ENCODE data around the gene MPV17L2.
"Not testable (repeated sequence)": the region's sequence is repeated elsewhere in the genome, so short reads cannot be mapped to it uniquely, and the experiment has no call there.

The MPV17L2 gene

GRCh38 chr19:18192673-18193387 is at the start of gene MPV17L2:
MPV17L2 (plus strand) TSS chr19:18193218; CDS start chr19:18193282, 64 bp downstream.
- DNase-seq (ENCODE audit: low spot score), result peak; percentile 100

GRCh38 chr19:18143902-18144301 is 49.1 kb upstream of the MPV17L2 start:
- DNase-seq (ENCODE audit: low spot score), result no peak

GRCh38 chr19:18144361-18144760 is 48.7 kb upstream of the MPV17L2 start:
- no peak for DNase-seq (ENCODE audit: low spot score)

- no peak for DNase-seq (ENCODE audit: low spot score)
Measured at GRCh38 chr19:18144906-18145305, 48.1 kb upstream of the MPV17L2 start.

GRCh38 chr19:18145391-18145999 is 47.5 kb upstream of the MPV17L2 start:
- DNase-seq (ENCODE audit: low spot score), result no peak

- no peak for DNase-seq (ENCODE audit: low spot score)
Measured at GRCh38 chr19:18147396-18147795, 45.6 kb upstream of the MPV17L2 start.

- DNase-seq (ENCODE audit: low spot score), result no peak
Measured at GRCh38 chr19:18149596-18149975, 43.4 kb upstream of the MPV17L2 start.

- DNase-seq (ENCODE audit: low spot score), result no peak
Measured at GRCh38 chr19:18150776-18151624, 42.0 kb upstream of the MPV17L2 start.

GRCh38 chr19:18152442-18152816 is 40.6 kb upstream of the MPV17L2 start:
- DNase-seq (ENCODE audit: low spot score), result peak; percentile 95

GRCh38 chr19:18152817-18153555 is 40.0 kb upstream of the MPV17L2 start, which contains the start of gene PIK3R2:
PIK3R2 (plus strand) TSS chr19:18153163; CDS start chr19:18155880, 2,717 bp downstream.
- peak; percentile 99 for DNase-seq (ENCODE audit: low spot score)

- no peak for DNase-seq (ENCODE audit: low spot score)
Measured at GRCh38 chr19:18153556-18154134, 39.4 kb upstream of the MPV17L2 start.

- no peak for DNase-seq (ENCODE audit: low spot score)
Measured at GRCh38 chr19:18155095-18156087, 37.6 kb upstream of the MPV17L2 start.

- no peak for DNase-seq (ENCODE audit: low spot score)
Measured at GRCh38 chr19:18156268-18156667, 36.8 kb upstream of the MPV17L2 start.

- peak; percentile 77 for DNase-seq (ENCODE audit: low spot score)
Measured at GRCh38 chr19:18156841-18157464, 36.1 kb upstream of the MPV17L2 start.

GRCh38 chr19:18157465-18158063 is 35.5 kb upstream of the MPV17L2 start:
- DNase-seq (ENCODE audit: low spot score), result peak; percentile 88

GRCh38 chr19:18158467-18158866 is 34.6 kb upstream of the MPV17L2 start:
- no peak for DNase-seq (ENCODE audit: low spot score)

GRCh38 chr19:18159059-18159616 is 33.9 kb upstream of the MPV17L2 start:
- DNase-seq (ENCODE audit: low spot score), result not testable (repeated sequence)

- no peak for DNase-seq (ENCODE audit: low spot score)
Measured at GRCh38 chr19:18159810-18160209, 33.2 kb upstream of the MPV17L2 start.

- DNase-seq (ENCODE audit: low spot score), result no peak
Measured at GRCh38 chr19:18160493-18160970, 32.5 kb upstream of the MPV17L2 start.
